Esophagus (tissue), 2 donors: ENCODE data around the gene KIF16B. TPM values are rescaled to one million over a fixed set of nuclear protein-coding genes. Genes with fewer than 3 reads are reported as not detected.

Experiments
- H3K27ac ChIP-seq, 2 donors: one replicate each; pipeline ENCODE4 v1.5.1; 2013; ENCODE audit warnings: low read depth in 2 of 2, mild to moderate bottlenecking in 2 of 2, inconsistent platforms in 1 of 2, low read length in 1 of 2, moderate library complexity in 1 of 2
- H3K27me3 ChIP-seq, 2 donors: one replicate each; pipeline ENCODE4 v1.6.1; 2013; ENCODE audit warnings: low read length in 2 of 2, control low read depth in 1 of 2, mild to moderate bottlenecking in 1 of 2; ENCODE audit not compliant: insufficient read depth in 2 of 2, control insufficient read depth in 1 of 2
- H3K36me3 ChIP-seq, 2 donors: one replicate each; pipeline ENCODE4 v1.6.1; 2013; ENCODE audit warnings: low read length in 1 of 2; ENCODE audit not compliant: control insufficient read depth in 2 of 2, insufficient read depth in 2 of 2
- H3K4me1 ChIP-seq, 2 donors: one replicate each; pipeline ENCODE4 v1.6.1; 2013; ENCODE audit warnings: low read length in 1 of 2; ENCODE audit not compliant: control insufficient read depth in 2 of 2, insufficient read depth in 2 of 2
- H3K4me3 ChIP-seq, 2 donors: one replicate each; pipeline ENCODE4 v1.5.1; 2013; ENCODE audit warnings: low read length in 2 of 2, mild to moderate bottlenecking in 2 of 2, low read depth in 1 of 2, moderate library complexity in 1 of 2
- H3K9me3 ChIP-seq, 2 donors: one replicate each; pipeline ENCODE4 v1.6.1; 2013; ENCODE audit warnings: mild to moderate bottlenecking in 2 of 2, low read depth in 1 of 2, low read length in 1 of 2, moderate library complexity in 1 of 2; ENCODE audit not compliant: control insufficient read depth in 2 of 2, insufficient read depth in 1 of 2
- WGBS, 2 donors: extraction: QIAGEN DNeasy Blood & Tissue Kit; methylation state at CpG; one replicate each; pipeline ENCODE4 v1.1.7; 2013; 5-methylcytosine and 5-hydroxymethylcytosine counted together
- polyA plus RNA-seq, 2 donors: library from polyadenylated mRNA; stranded (reverse); fragments of 200-250 nt; gene quantifications; one replicate each; pipeline ENCODE4 v1.2.3, GENCODE V29; 2013
- donor health status: healthy with polysubstance abuse.
- donor health status: Bipolar disorder and iron deficiency.

KIF16B gene
- polyA plus RNA-seq, 2 donors: 5.2 to 7.3 TPM

DNA sequence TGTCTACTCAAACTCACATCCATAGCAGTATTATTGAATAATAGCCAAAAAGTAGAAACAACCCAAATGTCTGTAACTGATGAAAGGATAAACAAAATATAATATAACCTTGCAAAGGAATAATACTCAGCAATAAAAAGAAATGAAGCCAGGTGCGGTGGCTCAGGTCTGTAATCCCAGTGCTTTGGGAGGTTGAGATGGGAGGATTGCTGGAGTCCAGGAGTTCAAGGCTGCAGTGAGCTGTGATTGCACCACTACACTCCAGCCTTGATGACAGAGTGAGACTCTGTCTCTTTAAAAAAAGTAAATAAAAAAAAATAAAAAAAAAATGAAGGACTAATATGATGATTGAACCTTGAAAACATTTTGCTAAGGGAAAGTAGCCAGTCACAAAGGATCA lies 22.1 kb upstream of the KIF16B start:
- H3K4me1 ChIP-seq: no peaks in the 10 kb centered on the region
- no peaks in the 10 kb centered on the region for H3K36me3 ChIP-seq
- H3K4me3 ChIP-seq: no peak overlapping the region
- H3K27me3 ChIP-seq: no peaks in the 10 kb centered on the region
- no peaks in the 10 kb centered on the region for H3K9me3 ChIP-seq
- H3K27ac ChIP-seq: no peak overlapping the region
- 90 to 93% methylated on average over 1 of the region's 1 CpG for WGBS, 2 donors

DNA sequence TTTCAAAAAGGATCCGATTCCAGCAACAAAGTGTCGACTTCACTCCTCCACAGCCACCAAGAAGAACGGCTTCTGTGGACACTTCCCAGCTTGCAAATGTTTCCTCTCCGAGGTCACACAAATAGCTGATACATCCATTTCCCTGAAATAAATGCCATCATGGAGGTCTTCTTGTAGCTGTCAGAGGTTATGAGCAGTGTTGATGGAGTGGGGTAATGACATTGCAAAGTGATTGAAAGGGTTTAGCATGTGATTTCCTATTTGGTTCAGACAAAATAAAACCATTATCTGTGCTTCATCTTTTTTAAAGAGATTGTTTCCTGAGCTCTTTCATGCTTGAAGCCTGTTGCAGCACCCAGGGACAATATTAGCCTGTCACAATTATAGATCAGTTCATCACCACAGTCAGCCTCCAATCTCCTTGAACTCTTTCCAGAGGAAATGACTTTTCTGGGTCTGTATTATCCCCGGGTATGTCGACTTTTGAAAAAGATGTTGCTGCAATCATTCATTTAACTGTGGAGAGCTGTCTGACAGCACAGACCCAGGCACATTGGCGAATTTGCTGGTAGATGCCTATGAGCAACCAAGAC lies 16.9 kb upstream of the KIF16B start:
- Histone ChIP-seq H3K27me3 (no peaks in the 10 kb centered on the region), H3K36me3 (no peaks in the 10 kb centered on the region), H3K4me1 (no peaks in the 10 kb centered on the region), H3K9me3 (no peaks in the 10 kb centered on the region), H3K27ac (no peak overlapping the region), H3K4me3 (no peak overlapping the region)
- WGBS, 2 donors: 69 to 72% methylated on average over 7 of the region's 7 CpGs

GRCh38 chr20:16589623-16590022 lies 16.4 kb upstream of the KIF16B start:
- Histone ChIP-seq H3K9me3 (no peaks in the 10 kb centered on the region), H3K4me1 (no peaks in the 10 kb centered on the region), H3K27me3 (no peaks in the 10 kb centered on the region), H3K27ac (no peak overlapping the region), H3K36me3 (no peaks in the 10 kb centered on the region), H3K4me3 (no peak overlapping the region)
- WGBS, 2 donors: 86 to 89% methylated on average over 9 of the region's 9 CpGs

- 75 to 84% methylated on average over 5 of the region's 5 CpGs for WGBS, 2 donors
- H3K36me3 ChIP-seq: no peaks in the 10 kb centered on the region
- no peak overlapping the region for H3K27ac ChIP-seq
- H3K9me3 ChIP-seq: no peaks in the 10 kb centered on the region
- no peak overlapping the region for H3K4me3 ChIP-seq
- no peaks in the 10 kb centered on the region for H3K27me3 ChIP-seq
- no peaks in the 10 kb centered on the region for H3K4me1 ChIP-seq
These were observed 15.0 kb upstream of the KIF16B start for GRCh38 chr20:16588241-16588640.

DNA sequence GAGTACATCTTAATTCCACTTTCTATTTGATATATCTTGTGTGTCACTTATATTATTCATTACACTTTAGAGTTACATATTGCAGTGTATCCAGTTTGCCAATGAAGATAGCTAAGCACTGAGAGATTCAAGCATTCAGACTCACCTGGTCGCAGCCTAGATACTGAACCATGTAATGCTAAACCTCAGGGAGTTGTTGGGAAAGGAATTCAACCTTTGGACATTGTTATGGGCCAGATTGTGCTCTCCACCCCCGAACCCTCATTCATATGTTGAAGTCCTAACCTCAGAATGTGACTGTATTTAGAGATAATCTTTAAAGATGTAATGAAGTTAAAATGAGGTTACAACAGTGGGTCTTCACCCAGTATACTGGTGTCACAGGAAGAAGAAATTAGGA lies 13.8 kb upstream of the KIF16B start:
- Histone ChIP-seq H3K27ac (no peak overlapping the region), H3K4me1 (no peaks in the 10 kb centered on the region), H3K4me3 (no peak overlapping the region), H3K36me3 (no peaks in the 10 kb centered on the region), H3K27me3 (no peaks in the 10 kb centered on the region), H3K9me3 (no peaks in the 10 kb centered on the region)
- 73 to 80% methylated on average over 2 of the region's 2 CpGs for WGBS, 2 donors

- WGBS, 2 donors: 70 to 78% methylated on average over 2 of the region's 2 CpGs
- Histone ChIP-seq H3K4me1 (peaks cover 0 to 2% of the 10 kb centered on the region in 2 donors), H3K27me3 (no peaks in the 10 kb centered on the region), H3K4me3 (no peak overlapping the region), H3K9me3 (no peaks in the 10 kb centered on the region), H3K27ac (no peak overlapping the region), H3K36me3 (no peaks in the 10 kb centered on the region)
These were observed 10.2 kb upstream of the KIF16B start for GRCh38 chr20:16583474-16583873.

DNA sequence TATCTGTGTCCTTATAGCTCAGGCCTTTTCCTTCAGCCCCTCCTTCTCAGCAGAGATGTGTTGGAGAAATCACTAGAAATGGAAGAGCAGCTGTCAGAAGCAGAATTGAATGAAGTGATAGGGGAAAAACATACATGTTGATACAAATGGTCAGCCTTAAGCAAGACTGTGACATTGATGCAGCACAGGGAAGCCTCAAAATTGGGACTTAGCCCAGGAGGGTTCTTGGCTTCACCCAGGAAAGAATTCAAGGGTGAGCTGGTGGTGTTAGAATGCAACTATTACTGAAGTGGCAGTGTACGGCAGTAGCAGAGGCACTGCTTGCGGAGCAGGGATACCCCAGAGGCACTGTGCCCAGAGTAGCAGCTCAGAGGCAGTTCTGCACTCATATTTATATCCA lies 8.0 kb upstream of the KIF16B start:
- Histone ChIP-seq H3K36me3 (no peaks in the 10 kb centered on the region), H3K9me3 (no peaks in the 10 kb centered on the region), H3K27me3 (no peaks in the 10 kb centered on the region), H3K27ac (no peak overlapping the region), H3K4me1 (peaks cover 0 to 2% of the 10 kb centered on the region in 2 donors), H3K4me3 (no peak overlapping the region)
- WGBS, 2 donors: 80 to 96% methylated on average over 2 of the region's 2 CpGs

DNA sequence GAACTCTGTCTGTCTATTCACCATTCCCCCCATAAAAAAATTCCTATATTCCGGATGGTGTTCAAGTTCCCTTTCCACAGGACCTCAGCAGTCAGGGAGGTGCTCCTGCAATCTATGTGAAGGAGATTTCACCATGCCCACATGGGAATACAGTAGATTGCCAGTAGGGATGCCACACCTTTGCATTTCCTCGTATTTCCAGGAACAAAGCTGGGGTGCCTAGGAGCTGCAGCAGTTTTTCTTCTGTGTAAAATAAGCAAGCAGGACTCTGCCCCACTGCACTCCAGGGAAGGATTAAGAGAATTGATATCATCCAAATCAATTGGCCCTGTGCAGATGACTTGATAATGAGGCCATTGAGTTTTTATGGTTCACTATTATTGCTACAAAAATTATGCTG lies 7.4 kb upstream of the KIF16B start:
- Histone ChIP-seq H3K36me3 (no peaks in the 10 kb centered on the region), H3K27me3 (no peaks in the 10 kb centered on the region), H3K27ac (no peak overlapping the region), H3K4me3 (no peak overlapping the region), H3K4me1 (peaks cover 0 to 2% of the 10 kb centered on the region in 2 donors), H3K9me3 (no peaks in the 10 kb centered on the region)
- 40 to 45% methylated on average over 2 of the region's 2 CpGs for WGBS, 2 donors

GRCh38 chr20:16580147-16580546 lies 6.9 kb upstream of the KIF16B start:
- Histone ChIP-seq H3K9me3 (no peaks in the 10 kb centered on the region), H3K27ac (peak overlapping the region in 1 of 2 donors; percentile 10), H3K4me1 (peaks cover 0 to 4% of the 10 kb centered on the region in 2 donors), H3K36me3 (no peaks in the 10 kb centered on the region), H3K4me3 (no peak overlapping the region), H3K27me3 (no peaks in the 10 kb centered on the region)
- WGBS, 2 donors: 25 to 26% methylated on average over 3 of the region's 3 CpGs

GRCh38 chr20:16576219-16576618 lies 3.0 kb upstream of the KIF16B start:
- 93 to 97% methylated on average over 8 of the region's 8 CpGs for WGBS, 2 donors

More at GRCh38 chr20:16576219-16576618, 3.0 kb upstream of the KIF16B start:
- Histone ChIP-seq H3K27ac (no peak overlapping the region), H3K4me3 (no peak overlapping the region), H3K27me3 (no peaks in the 10 kb centered on the region), H3K9me3 (no peaks in the 10 kb centered on the region), H3K4me1 (peaks cover 3 to 10% of the 10 kb centered on the region in 2 donors), H3K36me3 (no peaks in the 10 kb centered on the region)
